ENCODE results near the gene TFB2M.

The TFB2M gene

DNA sequence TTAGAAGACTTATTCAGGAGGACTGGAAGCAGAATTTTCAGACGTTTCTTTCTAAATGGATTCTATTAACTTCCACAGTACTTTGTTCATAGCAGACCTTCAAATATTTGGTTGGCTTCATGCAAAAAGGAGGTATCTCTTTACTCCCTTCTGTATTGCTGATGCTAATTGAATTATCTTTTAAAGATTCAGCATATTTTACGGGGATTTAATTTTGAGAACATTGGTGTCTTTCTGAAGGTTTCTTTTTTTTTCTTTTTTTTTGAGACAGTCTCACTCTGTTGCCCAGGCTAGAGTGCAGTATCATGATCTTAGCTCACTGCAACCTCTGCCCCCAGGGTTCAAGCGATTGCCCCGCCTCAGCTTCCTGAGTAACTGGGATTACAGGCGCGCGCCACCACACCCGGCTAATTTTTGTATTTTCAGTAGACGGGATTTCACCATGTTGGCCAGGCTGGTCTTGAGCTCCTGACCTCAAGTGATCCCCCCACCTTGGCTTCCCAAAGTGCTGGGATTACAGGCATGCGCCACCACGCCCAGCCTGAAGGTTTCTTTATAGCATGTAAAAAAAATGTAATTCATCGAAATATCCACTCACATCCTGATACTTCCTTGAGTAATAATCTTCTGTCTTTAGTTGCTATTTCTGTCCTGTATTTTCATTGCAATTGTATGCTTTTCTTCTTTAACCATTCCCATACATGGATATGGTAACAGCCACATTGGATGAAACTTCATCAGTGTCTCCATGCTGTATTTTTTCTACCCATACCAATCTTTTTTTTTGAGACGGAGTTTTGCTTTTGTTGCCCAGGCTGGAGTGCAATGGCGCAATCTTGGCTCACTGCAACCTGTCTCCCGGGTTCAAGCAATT, 14.7 kb upstream of the TFB2M start:
- Histone ChIP-seq H3K4me2 (ENCODE audit: low read depth, low read length, poor library complexity, severe bottlenecking) (peak overlapping the region; percentile 44), H3K9me2 (replicated peaks; ENCODE audit: insufficient read depth, low read length) (no peaks in the 10 kb centered on the region), H3K9ac (ENCODE audit: low read length) (no peak overlapping the region), H3K27ac (ENCODE audit: low read depth, low read length) (peak overlapping the region; percentile 48; the same call in 1 of the 2 replicates), H3K4me3 (ENCODE audit: insufficient read depth, low read length, poor library complexity, severe bottlenecking) (no peak overlapping the region), H3F3A (ENCODE audit: insufficient read depth) (0 out of 2 replicates have a peak, but pooled peaks cover 8% of the 10 kb centered on the region), H3K36me3 (ENCODE audit: low read length) (no peaks in the 10 kb centered on the region), H3K9me3 (ENCODE audit: insufficient read depth, low read length) (no peaks in the 10 kb centered on the region), H4K20me1 (ENCODE audit: low read depth, low read length) (peaks cover 8% of the 10 kb centered on the region; the same call in 1 of the 2 replicates), H2AFZ (ENCODE audit: low read depth, low read length, severe bottlenecking) (no peak overlapping the region), H3K27me3 (ENCODE audit: low read length) (no peaks in the 10 kb centered on the region), H3K79me2 (ENCODE audit: insufficient read depth, low read length) (peaks cover 94% of the 10 kb centered on the region)
- TF ChIP-seq, protein P1, sequence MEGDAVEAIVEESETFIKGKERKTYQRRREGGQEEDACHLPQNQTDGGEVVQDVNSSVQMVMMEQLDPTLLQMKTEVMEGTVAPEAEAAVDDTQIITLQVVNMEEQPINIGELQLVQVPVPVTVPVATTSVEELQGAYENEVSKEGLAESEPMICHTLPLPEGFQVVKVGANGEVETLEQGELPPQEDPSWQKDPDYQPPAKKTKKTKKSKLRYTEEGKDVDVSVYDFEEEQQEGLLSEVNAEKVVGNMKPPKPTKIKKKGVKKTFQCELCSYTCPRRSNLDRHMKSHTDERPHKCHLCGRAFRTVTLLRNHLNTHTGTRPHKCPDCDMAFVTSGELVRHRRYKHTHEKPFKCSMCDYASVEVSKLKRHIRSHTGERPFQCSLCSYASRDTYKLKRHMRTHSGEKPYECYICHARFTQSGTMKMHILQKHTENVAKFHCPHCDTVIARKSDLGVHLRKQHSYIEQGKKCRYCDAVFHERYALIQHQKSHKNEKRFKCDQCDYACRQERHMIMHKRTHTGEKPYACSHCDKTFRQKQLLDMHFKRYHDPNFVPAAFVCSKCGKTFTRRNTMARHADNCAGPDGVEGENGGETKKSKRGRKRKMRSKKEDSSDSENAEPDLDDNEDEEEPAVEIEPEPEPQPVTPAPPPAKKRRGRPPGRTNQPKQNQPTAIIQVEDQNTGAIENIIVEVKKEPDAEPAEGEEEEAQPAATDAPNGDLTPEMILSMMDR (IDR thresholded peaks at IDR 0.05; ENCODE audit: insufficient read depth, low read length, poor library complexity, severe bottlenecking), result no peak
- TF ChIP-seq EZH2phosphoT487 (conservative IDR thresholded peaks at IDR 0.05; ENCODE audit: low read length), result no peak

DNA sequence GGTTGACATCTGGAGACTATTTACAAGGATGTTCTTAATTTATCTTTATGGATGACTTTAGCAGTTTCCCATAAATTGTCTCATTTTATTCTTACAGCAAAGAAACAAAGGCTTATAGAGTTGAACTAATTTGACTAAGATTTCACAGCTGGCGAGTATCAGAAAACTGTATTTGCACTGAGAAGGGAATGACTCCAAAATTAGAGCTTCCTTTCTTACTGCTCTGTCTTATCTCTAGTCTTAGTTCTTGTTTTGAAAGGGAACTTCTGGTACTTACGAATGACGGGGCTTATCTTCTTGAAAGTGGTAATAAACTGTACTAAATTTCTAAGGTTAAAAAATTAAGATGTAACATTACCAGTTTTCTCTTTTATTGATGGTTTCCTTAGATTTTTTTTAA, 13.8 kb upstream of the TFB2M start:
- Histone ChIP-seq H3K27me3 (ENCODE audit: low read length) (no peaks in the 10 kb centered on the region), H3K9ac (ENCODE audit: low read length) (no peak overlapping the region), H3K27ac (ENCODE audit: low read depth, low read length) (peak overlapping the region; percentile 48; the same call in 1 of the 2 replicates), H3K9me2 (replicated peaks; ENCODE audit: insufficient read depth, low read length) (no peaks in the 10 kb centered on the region), H2AFZ (ENCODE audit: low read depth, low read length, severe bottlenecking) (no peak overlapping the region), H3K9me3 (ENCODE audit: insufficient read depth, low read length) (no peaks in the 10 kb centered on the region), H3F3A (ENCODE audit: insufficient read depth) (0 out of 2 replicates have a peak, but pooled peaks cover 8% of the 10 kb centered on the region), H3K4me3 (ENCODE audit: insufficient read depth, low read length, poor library complexity, severe bottlenecking) (no peak overlapping the region), H3K36me3 (ENCODE audit: low read length) (no peaks in the 10 kb centered on the region), H4K20me1 (ENCODE audit: low read depth, low read length) (peaks cover 8% of the 10 kb centered on the region; the same call in 1 of the 2 replicates), H3K79me2 (ENCODE audit: insufficient read depth, low read length) (peaks cover 95% of the 10 kb centered on the region), H3K4me2 (ENCODE audit: low read depth, low read length, poor library complexity, severe bottlenecking) (peak overlapping the region; percentile 44)
- TF ChIP-seq, protein P1 (IDR thresholded peaks at IDR 0.05; ENCODE audit: insufficient read depth, low read length, poor library complexity, severe bottlenecking), result no peak
- TF ChIP-seq EZH2phosphoT487 (conservative IDR thresholded peaks at IDR 0.05; ENCODE audit: low read length), result no peak

DNA sequence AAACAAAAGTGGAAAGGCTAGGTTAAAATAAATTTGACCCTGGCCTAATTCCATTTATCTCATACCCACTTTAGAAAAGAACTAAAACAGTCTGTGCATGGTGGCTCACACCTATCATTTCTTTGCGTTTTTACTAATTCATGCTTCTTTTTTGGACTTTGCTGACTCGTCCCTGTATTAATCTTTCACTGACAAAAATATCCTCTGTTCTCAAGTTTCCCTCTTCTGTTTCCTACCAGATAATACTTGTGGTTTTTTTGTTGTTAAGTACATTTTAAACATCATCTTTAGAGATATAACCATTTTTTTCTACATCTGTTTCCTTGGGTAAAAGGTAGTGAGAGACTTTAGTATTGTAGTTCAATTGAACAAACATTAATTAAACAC, 11.7 kb upstream of the TFB2M start:
- Histone ChIP-seq H3F3A (ENCODE audit: insufficient read depth) (peaks cover 11% of the 10 kb centered on the region; the same call in 1 of the 2 replicates), H3K9me2 (replicated peaks; ENCODE audit: insufficient read depth, low read length) (no peaks in the 10 kb centered on the region), H3K79me2 (ENCODE audit: insufficient read depth, low read length) (peaks cover 94% of the 10 kb centered on the region), H3K4me2 (ENCODE audit: low read depth, low read length, poor library complexity, severe bottlenecking) (no peak overlapping the region), H3K36me3 (ENCODE audit: low read length) (no peaks in the 10 kb centered on the region), H4K20me1 (ENCODE audit: low read depth, low read length) (peaks cover 8% of the 10 kb centered on the region; the same call in 1 of the 2 replicates), H2AFZ (ENCODE audit: low read depth, low read length, severe bottlenecking) (no peak overlapping the region), H3K27me3 (ENCODE audit: low read length) (no peaks in the 10 kb centered on the region), H3K4me3 (ENCODE audit: insufficient read depth, low read length, poor library complexity, severe bottlenecking) (no peak overlapping the region), H3K9ac (ENCODE audit: low read length) (no peak overlapping the region), H3K9me3 (ENCODE audit: insufficient read depth, low read length) (no peaks in the 10 kb centered on the region), H3K27ac (ENCODE audit: low read depth, low read length) (no peak overlapping the region)
- no peak for TF ChIP-seq EZH2phosphoT487 (conservative IDR thresholded peaks at IDR 0.05; ENCODE audit: low read length)
- TF ChIP-seq, protein P1 (IDR thresholded peaks at IDR 0.05; ENCODE audit: insufficient read depth, low read length, poor library complexity, severe bottlenecking), result no peak

Measured in SU-DHL-6 (cell line).